Measurements from ENCODE around the gene LRP1B.

GRCh38 chr2:140892911-140893637 lies 1237.7 kb downstream of the LRP1B start:
- TF ChIP-seq CTCF (IDR thresholded peaks at IDR 0.05) (no peak), POLR2A (IDR thresholded peaks at IDR 0.05) (no peak)
